ENCODE results near the gene GABRA4.

DNA sequence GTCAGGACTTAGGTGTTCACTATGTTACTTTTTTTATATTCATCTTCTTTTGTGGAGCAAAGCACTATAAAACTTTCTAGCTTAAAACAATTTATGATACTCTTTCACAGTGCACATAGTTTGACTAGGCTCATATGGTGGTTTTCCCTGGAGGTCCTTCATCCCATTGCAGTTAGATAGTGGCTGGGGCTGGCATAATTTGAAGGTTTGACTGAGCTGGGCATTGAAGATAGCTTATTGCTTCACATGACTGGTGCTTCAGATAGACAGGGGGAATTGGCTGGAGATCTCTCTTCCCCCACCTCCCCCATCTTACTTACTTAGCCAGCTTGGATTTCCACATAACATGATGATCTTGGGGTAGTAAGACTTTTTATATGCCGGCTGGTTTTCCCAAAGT is 7.0 kb upstream of the GABRA4 start:
- TF ChIP-seq, protein P1, sequence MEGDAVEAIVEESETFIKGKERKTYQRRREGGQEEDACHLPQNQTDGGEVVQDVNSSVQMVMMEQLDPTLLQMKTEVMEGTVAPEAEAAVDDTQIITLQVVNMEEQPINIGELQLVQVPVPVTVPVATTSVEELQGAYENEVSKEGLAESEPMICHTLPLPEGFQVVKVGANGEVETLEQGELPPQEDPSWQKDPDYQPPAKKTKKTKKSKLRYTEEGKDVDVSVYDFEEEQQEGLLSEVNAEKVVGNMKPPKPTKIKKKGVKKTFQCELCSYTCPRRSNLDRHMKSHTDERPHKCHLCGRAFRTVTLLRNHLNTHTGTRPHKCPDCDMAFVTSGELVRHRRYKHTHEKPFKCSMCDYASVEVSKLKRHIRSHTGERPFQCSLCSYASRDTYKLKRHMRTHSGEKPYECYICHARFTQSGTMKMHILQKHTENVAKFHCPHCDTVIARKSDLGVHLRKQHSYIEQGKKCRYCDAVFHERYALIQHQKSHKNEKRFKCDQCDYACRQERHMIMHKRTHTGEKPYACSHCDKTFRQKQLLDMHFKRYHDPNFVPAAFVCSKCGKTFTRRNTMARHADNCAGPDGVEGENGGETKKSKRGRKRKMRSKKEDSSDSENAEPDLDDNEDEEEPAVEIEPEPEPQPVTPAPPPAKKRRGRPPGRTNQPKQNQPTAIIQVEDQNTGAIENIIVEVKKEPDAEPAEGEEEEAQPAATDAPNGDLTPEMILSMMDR (IDR thresholded peaks at IDR 0.05): no peak
- no peak for TF ChIP-seq POLR2A (IDR thresholded peaks at IDR 0.05)
